ENCODE results near the gene ALK. TPM values are rescaled to one million over a fixed set of nuclear protein-coding genes. Genes with fewer than 3 reads are reported as not detected.

Gene ALK
- total RNA-seq, 2 donors from 2014 or later: 0.16 to 0.26 TPM

GRCh38 chr2:29159125-29159524 is 762.3 kb downstream of the ALK start:
- no peak for DNase-seq (ENCODE audit: low spot score)
- H3K4me1 ChIP-seq: peaks cover 0 to 11% of the 10 kb centered on the region in 2 donors
- H3K9me3 ChIP-seq: no peaks in the 10 kb centered on the region
- H3K36me3 ChIP-seq: peaks cover 75% of the 10 kb centered on the region
- no peak for TF ChIP-seq CTCF (IDR thresholded peaks at IDR 0.05)
- H3K4me3 ChIP-seq: no peak overlapping the region
- peak overlapping the region in 1 of 2 donors; percentile 19 for H3K27ac ChIP-seq
- H3K27me3 ChIP-seq: no peaks in the 10 kb centered on the region

GRCh38 chr2:29157131-29157530 is 764.3 kb downstream of the ALK start:
- no peaks in the 10 kb centered on the region for H3K27me3 ChIP-seq
- DNase-seq (ENCODE audit: low spot score): no peak
- H3K4me1 ChIP-seq: peaks cover 0 to 11% of the 10 kb centered on the region in 2 donors
- H3K4me3 ChIP-seq: no peak overlapping the region
- H3K36me3 ChIP-seq: peaks cover 85% of the 10 kb centered on the region
- no peaks in the 10 kb centered on the region for H3K9me3 ChIP-seq
- no peak for TF ChIP-seq CTCF (IDR thresholded peaks at IDR 0.05)
- no peak overlapping the region for H3K27ac ChIP-seq

- H3K27me3 ChIP-seq: no peaks in the 10 kb centered on the region
- DNase-seq (ENCODE audit: low spot score): no peak
- H3K27ac ChIP-seq: no peak overlapping the region
- no peaks in the 10 kb centered on the region for H3K9me3 ChIP-seq
- H3K4me3 ChIP-seq: no peak overlapping the region
- TF ChIP-seq CTCF (IDR thresholded peaks at IDR 0.05): no peak
- peaks cover 0 to 11% of the 10 kb centered on the region in 2 donors for H3K4me1 ChIP-seq
- peaks cover 73% of the 10 kb centered on the region for H3K36me3 ChIP-seq
Observed at GRCh38 chr2:29155578-29155977, 765.8 kb downstream of the ALK start.

- no peak overlapping the region for H3K4me3 ChIP-seq
- no peak overlapping the region for H3K27ac ChIP-seq
- no peaks in the 10 kb centered on the region for H3K27me3 ChIP-seq
- H3K36me3 ChIP-seq: peaks cover 63% of the 10 kb centered on the region
- H3K4me1 ChIP-seq: peaks cover 0 to 11% of the 10 kb centered on the region in 2 donors
- no peak for DNase-seq (ENCODE audit: low spot score)
- TF ChIP-seq CTCF (IDR thresholded peaks at IDR 0.05): no peak
- H3K9me3 ChIP-seq: no peaks in the 10 kb centered on the region
Observed at GRCh38 chr2:29154610-29155009, 766.8 kb downstream of the ALK start.

- no peak overlapping the region for H3K27ac ChIP-seq
- no peak overlapping the region for H3K4me3 ChIP-seq
- no peak for DNase-seq (ENCODE audit: low spot score)
- TF ChIP-seq CTCF (IDR thresholded peaks at IDR 0.05): no peak
- peaks cover 40% of the 10 kb centered on the region for H3K36me3 ChIP-seq
- no peaks in the 10 kb centered on the region for H3K27me3 ChIP-seq
- H3K9me3 ChIP-seq: no peaks in the 10 kb centered on the region
- no peaks in the 10 kb centered on the region for H3K4me1 ChIP-seq
Observed at GRCh38 chr2:29147963-29148362, 773.4 kb downstream of the ALK start.

GRCh38 chr2:29146197-29146596 is 775.2 kb downstream of the ALK start:
- Histone ChIP-seq H3K4me3 (no peak overlapping the region), H3K36me3 (peaks cover 33% of the 10 kb centered on the region), H3K27me3 (no peaks in the 10 kb centered on the region), H3K27ac (no peak overlapping the region), H3K9me3 (no peaks in the 10 kb centered on the region), H3K4me1 (no peaks in the 10 kb centered on the region)
- no peak for DNase-seq (ENCODE audit: low spot score)
- TF ChIP-seq CTCF (IDR thresholded peaks at IDR 0.05): no peak

Data from right atrium auricular region (tissue), 2 donors.